Activated T-cell treated with anti-CD3 and anti-CD28 coated beads, Interleukin-2, amount 50 U/mL, for 72 hours (primary cell): Measurements from ENCODE around the gene PPP2R3B. TPM values are rescaled to one million over a fixed set of nuclear protein-coding genes. Genes with fewer than 3 reads are reported as not detected.

ENCODE experiments used
- ATAC-seq, 2 donors: fragments of 150-1000 bp; cut with Tn5 transposase; replicated peaks in 1 of 2; 2 replicates each; pipeline ENCODE4 v1.10.0; 2021; ENCODE audit warnings: moderate library complexity in 2 of 2, mild to moderate bottlenecking in 1 of 2
- DNase-seq, 2 donors: peaks; one replicate each; pipeline ENCODE4 v3.0.0; 2021 to 2022; ENCODE audit warnings: mixed read lengths in 1 of 2
- H3K27ac Mint-ChIP-seq: one replicate; pipeline ENCODE4 v1.8.0; 2022; ENCODE audit warnings: mild to moderate bottlenecking, moderate library complexity, mixed read lengths
- H3K27me3 Mint-ChIP-seq: one replicate; pipeline ENCODE4 v1.8.0; 2022; ENCODE audit warnings: low read depth, mixed read lengths
- H3K36me3 Mint-ChIP-seq, 2 donors: one replicate each; pipeline ENCODE4 v1.8.0; 2022; ENCODE audit warnings: mixed read lengths in 2 of 2, mild to moderate bottlenecking in 1 of 2; ENCODE audit not compliant: insufficient read depth in 2 of 2
- H3K4me1 Mint-ChIP-seq: one replicate; pipeline ENCODE4 v1.8.0; 2022; ENCODE audit warnings: low read depth, mixed read lengths
- H3K4me3 Mint-ChIP-seq, 2 donors: one replicate each; pipeline ENCODE4 v1.8.0; 2022; ENCODE audit warnings: mild to moderate bottlenecking in 2 of 2, mixed read lengths in 2 of 2, moderate library complexity in 2 of 2
- H3K9me3 Mint-ChIP-seq, 2 donors: one replicate each; pipeline ENCODE4 v1.8.0; 2022; ENCODE audit warnings: mixed read lengths in 2 of 2
- total RNA-seq, 2 donors: library from RNA; stranded (reverse); gene quantifications; one replicate each; pipeline ENCODE4 v1.2.3, GENCODE V29; 2022

The PPP2R3B gene
- total RNA-seq, 2 donors from 2014 or later = 44.7 to 50.1 TPM

GRCh38 chrX:362351-362750 is 24.4 kb downstream of the PPP2R3B start:
- no peak for DNase-seq
- Mint-ChIP-seq H3K27me3 (no peaks in the 10 kb centered on the region), H3K27ac (no peak overlapping the region), H3K9me3 (peaks cover 3 to 8% of the 10 kb centered on the region in 2 donors), H3K4me1 (peaks cover 6% of the 10 kb centered on the region), H3K36me3 (peaks cover 21 to 38% of the 10 kb centered on the region in 2 donors), H3K4me3 (no peak overlapping the region)
- ATAC-seq = no peak

GRCh38 chrX:361231-362145 is 25.2 kb downstream of the PPP2R3B start:
- Mint-ChIP-seq H3K27me3 (no peaks in the 10 kb centered on the region), H3K4me3 (no peak overlapping the region), H3K9me3 (peaks cover 3 to 8% of the 10 kb centered on the region in 2 donors), H3K4me1 (peaks cover 15% of the 10 kb centered on the region), H3K27ac (no peak overlapping the region), H3K36me3 (peaks cover 21 to 40% of the 10 kb centered on the region in 2 donors)
- DNase-seq = no peak
- no peak for ATAC-seq

GRCh38 chrX:360496-361150 is 26.1 kb downstream of the PPP2R3B start:
- ATAC-seq (no peak), DNase-seq (no peak)
- H3K4me1 Mint-ChIP-seq = peaks cover 18% of the 10 kb centered on the region
- no peak overlapping the region for H3K27ac Mint-ChIP-seq
- no peaks in the 10 kb centered on the region for H3K27me3 Mint-ChIP-seq
- no peak overlapping the region for H3K4me3 Mint-ChIP-seq
- H3K36me3 Mint-ChIP-seq = peaks cover 21 to 41% of the 10 kb centered on the region in 2 donors
- H3K9me3 Mint-ChIP-seq = peaks cover 3 to 8% of the 10 kb centered on the region in 2 donors

- Mint-ChIP-seq H3K27ac (no peak overlapping the region), H3K27me3 (no peaks in the 10 kb centered on the region), H3K4me1 (peaks cover 18% of the 10 kb centered on the region), H3K36me3 (peaks cover 23 to 42% of the 10 kb centered on the region in 2 donors), H3K4me3 (no peak overlapping the region), H3K9me3 (peaks cover 3 to 8% of the 10 kb centered on the region in 2 donors)
- ATAC-seq (no peak), DNase-seq (no peak)
Observed at GRCh38 chrX:358651-359143, 28.0 kb downstream of the PPP2R3B start.

- Mint-ChIP-seq H3K4me3 (peak overlapping the region; percentile 49 to 84), H3K9me3 (peaks cover 3 to 8% of the 10 kb centered on the region in 2 donors), H3K27ac (peak overlapping the region; percentile 98), H3K4me1 (peaks cover 18% of the 10 kb centered on the region), H3K36me3 (peaks cover 23 to 38% of the 10 kb centered on the region in 2 donors), H3K27me3 (no peaks in the 10 kb centered on the region)
- ATAC-seq (peak; percentile 96 to 99), DNase-seq (peak; percentile 52 to 61)
Observed at GRCh38 chrX:357693-358471, 28.8 kb downstream of the PPP2R3B start.

GRCh38 chrX:357035-357692 is 29.5 kb downstream of the PPP2R3B start:
- Mint-ChIP-seq H3K27ac (peak overlapping the region; percentile 98), H3K27me3 (no peaks in the 10 kb centered on the region), H3K9me3 (peaks cover 3 to 8% of the 10 kb centered on the region in 2 donors), H3K36me3 (peaks cover 21 to 35% of the 10 kb centered on the region in 2 donors), H3K4me1 (peaks cover 18% of the 10 kb centered on the region), H3K4me3 (peak overlapping the region; percentile 49 to 84)
- ATAC-seq = peak; percentile 36 to 61
- DNase-seq = no peak

GRCh38 chrX:356385-357034 is 30.2 kb downstream of the PPP2R3B start:
- no peak for DNase-seq
- peak overlapping the region; percentile 49 to 84 for H3K4me3 Mint-ChIP-seq
- no peak for ATAC-seq
- H3K36me3 Mint-ChIP-seq = peaks cover 19 to 33% of the 10 kb centered on the region in 2 donors
- peak overlapping the region; percentile 98 for H3K27ac Mint-ChIP-seq
- H3K27me3 Mint-ChIP-seq = no peaks in the 10 kb centered on the region
- peaks cover 3 to 8% of the 10 kb centered on the region in 2 donors for H3K9me3 Mint-ChIP-seq
- H3K4me1 Mint-ChIP-seq = peaks cover 18% of the 10 kb centered on the region

GRCh38 chrX:355329-356050 is 31.2 kb downstream of the PPP2R3B start:
- H3K9me3 Mint-ChIP-seq = peaks cover 3 to 8% of the 10 kb centered on the region in 2 donors
- no peak for ATAC-seq
- H3K36me3 Mint-ChIP-seq = peaks cover 13 to 25% of the 10 kb centered on the region in 2 donors
- DNase-seq = no peak
- H3K4me1 Mint-ChIP-seq = peaks cover 18% of the 10 kb centered on the region
- H3K27ac Mint-ChIP-seq = peak overlapping the region; percentile 65
- no peak overlapping the region for H3K4me3 Mint-ChIP-seq
- H3K27me3 Mint-ChIP-seq = no peaks in the 10 kb centered on the region

- ATAC-seq (no peak), DNase-seq (no peak)
- Mint-ChIP-seq H3K36me3 (peaks cover 9 to 14% of the 10 kb centered on the region in 2 donors), H3K27ac (no peak overlapping the region), H3K4me1 (peaks cover 18% of the 10 kb centered on the region), H3K9me3 (peaks cover 0 to 5% of the 10 kb centered on the region in 2 donors), H3K27me3 (no peaks in the 10 kb centered on the region), H3K4me3 (no peak overlapping the region)
Observed at GRCh38 chrX:353566-354535, 32.9 kb downstream of the PPP2R3B start.

GRCh38 chrX:352582-353314 is 34.0 kb downstream of the PPP2R3B start:
- Mint-ChIP-seq H3K36me3 (peaks cover 5 to 8% of the 10 kb centered on the region in 2 donors), H3K4me1 (peaks cover 16% of the 10 kb centered on the region), H3K4me3 (no peak overlapping the region), H3K27me3 (no peaks in the 10 kb centered on the region), H3K27ac (no peak overlapping the region), H3K9me3 (peaks cover 0 to 2% of the 10 kb centered on the region in 2 donors)
- no peak for DNase-seq
- no peak for ATAC-seq
